ENCODE measurements around the gene TRIP6.

- TF ChIP-seq CTCF (IDR thresholded peaks at IDR 0.05; ENCODE audit: borderline replicate concordance, extremely low read depth, low read length, poor library complexity, severe bottlenecking) (no peak), EZH2 (IDR thresholded peaks at IDR 0.05; ENCODE audit: borderline replicate concordance, low read depth, low read length, severe bottlenecking) (no peak)
Observed at GRCh38 chr7:100818366-100818765, 48.8 kb upstream of the TRIP6 start.

Measured in DND-41 (cell line).